GM19239 (cell line): ENCODE data around the gene OR52H1.

Experiments
- DNase-seq: peaks from one replicate; pipeline ENCODE4 v3.0.0; 2011; ENCODE audit warnings: low spot score; ENCODE audit not compliant: insufficient read length
- FAIRE-seq: peaks from 2 replicates; lab custom pipeline; 2011; peaks lifted over from hg19 to GRCh38; lab: Jason Lieb, UNC

Gene OR52H1

GRCh38 chr11:5536482-5536881 is 11.9 kb downstream of the OR52H1 start:
- DNase-seq, result no peak
- FAIRE-seq, result no peak

- DNase-seq, result no peak
- FAIRE-seq, result no peak
These were observed 14.3 kb downstream of the OR52H1 start for GRCh38 chr11:5534046-5534445.

GRCh38 chr11:5531053-5531831 is 17.1 kb downstream of the OR52H1 start:
- no peak for DNase-seq
- FAIRE-seq, result no peak

- DNase-seq (no peak), FAIRE-seq (no peak)
These were observed 19.8 kb downstream of the OR52H1 start for GRCh38 chr11:5528495-5528894.

GRCh38 chr11:5527716-5528115 is 20.6 kb downstream of the OR52H1 start:
- DNase-seq (no peak), FAIRE-seq (no peak)

- FAIRE-seq (no peak), DNase-seq (no peak)
These were observed 23.6 kb downstream of the OR52H1 start for GRCh38 chr11:5524756-5525155.

GRCh38 chr11:5522308-5522707 is 26.0 kb downstream of the OR52H1 start:
- FAIRE-seq (no peak), DNase-seq (no peak)

- no peak for DNase-seq
- FAIRE-seq, result no peak
These were observed 26.8 kb downstream of the OR52H1 start for GRCh38 chr11:5521540-5521939.

GRCh38 chr11:5516599-5516998 is 31.7 kb downstream of the OR52H1 start, which contains the start of gene UBQLNL:
UBQLNL (minus strand) TSS chr11:5516699; CDS start chr11:5516441, 258 bp downstream.
- DNase-seq, result no peak
- FAIRE-seq, result no peak

GRCh38 chr11:5514841-5515240 is 33.5 kb downstream of the OR52H1 start:
- no peak for FAIRE-seq
- DNase-seq, result no peak

- no peak for DNase-seq
- no peak for FAIRE-seq
These were observed 38.5 kb downstream of the OR52H1 start, which contains the start of gene UBQLN3 for GRCh38 chr11:5509803-5510202. UBQLN3 (minus strand) TSS chr11:5509957; CDS start chr11:5509558, 399 bp downstream.

GRCh38 chr11:5508605-5509004 is 39.7 kb downstream of the OR52H1 start:
- no peak for FAIRE-seq

GRCh38 chr11:5507933-5508305 is 40.4 kb downstream of the OR52H1 start:
- FAIRE-seq (no peak), DNase-seq (no peak)

More at GRCh38 chr11:5508605-5509004, 39.7 kb downstream of the OR52H1 start:
- DNase-seq, result no peak

GRCh38 chr11:5507177-5507932 is 41.0 kb downstream of the OR52H1 start:
- DNase-seq (no peak), FAIRE-seq (no peak)

- FAIRE-seq, result no peak
These were observed 42.8 kb downstream of the OR52H1 start for GRCh38 chr11:5505363-5506048.

GRCh38 chr11:5504403-5504921 is 43.9 kb downstream of the OR52H1 start:
- FAIRE-seq (no peak), DNase-seq (no peak)

More at GRCh38 chr11:5505363-5506048, 42.8 kb downstream of the OR52H1 start:
- DNase-seq, result no peak

- DNase-seq (no peak), FAIRE-seq (no peak)
These were observed 47.9 kb downstream of the OR52H1 start for GRCh38 chr11:5500393-5500801.

GRCh38 chr11:5499671-5500070 is 48.7 kb downstream of the OR52H1 start:
- DNase-seq, result no peak
- FAIRE-seq, result no peak
